Measurements from ENCODE around the gene ZDHHC4. TPM values are rescaled to one million over a fixed set of nuclear protein-coding genes. Genes with fewer than 3 reads are reported as not detected.
"Not testable (repeated sequence)": the region's sequence is repeated elsewhere in the genome, so short reads cannot be mapped to it uniquely, and the experiment has no call there.

Gene ZDHHC4
- total RNA-seq, 1 donor from 2014 or later: 86.5 TPM

DNA sequence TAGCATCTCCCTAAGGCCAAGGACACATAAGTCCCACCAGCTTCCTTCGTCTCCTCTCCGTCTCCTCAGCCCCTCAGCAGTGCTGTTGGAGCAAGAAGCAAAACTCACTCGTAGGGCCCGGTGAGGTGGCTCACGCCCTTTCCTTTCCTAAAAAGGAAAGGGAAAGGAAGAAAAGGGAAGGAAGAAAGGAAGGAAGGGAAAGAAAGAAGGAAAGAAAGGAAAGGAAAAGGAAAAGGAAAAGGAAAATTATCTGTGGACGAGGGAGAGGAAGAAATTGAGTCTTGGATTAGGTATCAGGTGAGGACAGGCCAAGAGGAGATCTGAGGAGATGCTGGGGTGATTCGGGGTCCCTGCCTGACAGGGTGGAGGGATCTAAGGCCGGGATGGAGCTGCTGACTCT, 56.8 kb downstream of the ZDHHC4 start:
- H3K36me3 Mint-ChIP-seq (ENCODE audit: insufficient read depth): no peaks in the 10 kb centered on the region
- H3K4me1 Mint-ChIP-seq (ENCODE audit: low read depth): peaks cover 10% of the 10 kb centered on the region
- no peak for DNase-seq (ENCODE audit: low spot score, unreplicated experiment)
- no peaks in the 10 kb centered on the region for H3K27me3 Mint-ChIP-seq
- H3K9me3 Mint-ChIP-seq (ENCODE audit: low read depth): no peaks in the 10 kb centered on the region
- peak overlapping the region; percentile 42 for H3K4me3 Mint-ChIP-seq (ENCODE audit: low read depth)
- no peak for TF ChIP-seq CTCF (IDR thresholded peaks at IDR 0.05; ENCODE audit: unreplicated experiment)
- peak overlapping the region; percentile 1 for H3K27ac Mint-ChIP-seq

GRCh38 chr7:6634971-6635370, 57.7 kb downstream of the ZDHHC4 start:
- H3K4me1 Mint-ChIP-seq (ENCODE audit: low read depth): peaks cover 11% of the 10 kb centered on the region
- not testable (repeated sequence) for DNase-seq (ENCODE audit: low spot score, unreplicated experiment); H3K36me3 Mint-ChIP-seq (ENCODE audit: insufficient read depth); H3K27ac Mint-ChIP-seq; H3K27me3 Mint-ChIP-seq; H3K9me3 Mint-ChIP-seq (ENCODE audit: low read depth)
- H3K4me3 Mint-ChIP-seq (ENCODE audit: low read depth): peak overlapping the region; percentile 80

GRCh38 chr7:6636741-6637543, 59.7 kb downstream of the ZDHHC4 start, which contains the start of gene ZNF316:
Gene ZNF316, plus strand, starts transcription at chr7:6637318. Its CDS starts 5,092 bp downstream, at chr7:6642410.
- Mint-ChIP-seq H3K27me3 (no peaks in the 10 kb centered on the region), H3K4me3 (ENCODE audit: low read depth) (peak within 1 kb of the TSS; percentile 80), H3K9me3 (ENCODE audit: low read depth) (no peaks in the 10 kb centered on the region), H3K36me3 (ENCODE audit: insufficient read depth) (peaks cover 10% of the 10 kb centered on the region), H3K4me1 (ENCODE audit: low read depth) (peaks cover 12% of the 10 kb centered on the region), H3K27ac (peak within 1 kb of the TSS; percentile 89)
- TF ChIP-seq CTCF (IDR thresholded peaks at IDR 0.05; ENCODE audit: unreplicated experiment): no peak
- peak; percentile 37 for DNase-seq (ENCODE audit: low spot score, unreplicated experiment)

DNA sequence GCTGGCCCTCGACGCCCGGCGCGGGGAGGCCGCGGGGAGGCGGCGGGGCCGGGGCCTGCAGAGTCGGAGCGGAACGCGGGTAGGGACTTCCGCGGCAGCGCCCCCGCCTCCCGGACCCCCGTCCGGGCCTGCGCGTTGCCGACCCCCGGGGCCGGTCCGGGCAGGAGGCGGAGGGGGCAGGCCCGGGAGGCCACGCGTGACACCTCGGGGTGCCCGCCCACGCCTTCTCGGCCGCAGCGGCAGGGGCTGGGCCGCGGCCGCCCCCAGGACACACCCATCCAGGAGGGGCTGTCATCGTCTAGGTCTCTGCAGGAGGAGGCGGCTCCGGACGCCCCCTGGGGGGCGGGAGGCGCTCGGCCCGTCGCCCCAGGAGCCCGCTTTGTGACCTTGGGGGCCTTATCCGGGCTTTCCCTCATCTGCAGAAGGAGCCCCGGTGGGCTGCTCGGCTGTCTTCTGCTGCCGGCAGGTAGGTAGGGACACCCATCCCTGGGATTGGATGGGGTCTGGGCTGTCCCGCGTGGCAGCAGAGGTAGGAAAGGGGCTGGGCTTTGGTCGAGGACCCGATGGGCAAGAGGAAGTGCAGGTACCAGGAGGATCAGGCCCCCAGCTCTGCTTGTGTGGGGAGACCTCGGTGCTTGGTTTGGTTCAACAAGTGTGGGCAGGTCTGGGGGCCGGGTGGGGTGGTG, 60.4 kb downstream of the ZDHHC4 start:
- peaks cover 12% of the 10 kb centered on the region for H3K4me1 Mint-ChIP-seq (ENCODE audit: low read depth)
- DNase-seq (ENCODE audit: low spot score, unreplicated experiment): peak; percentile 50

More for the DNA sequence above, 60.4 kb downstream of the ZDHHC4 start:
- H3K36me3 Mint-ChIP-seq (ENCODE audit: insufficient read depth): peaks cover 10% of the 10 kb centered on the region
- H3K27ac Mint-ChIP-seq: peak overlapping the region; percentile 89
- peak; percentile 65 for TF ChIP-seq CTCF (IDR thresholded peaks at IDR 0.05; ENCODE audit: unreplicated experiment)
- H3K9me3 Mint-ChIP-seq (ENCODE audit: low read depth): no peaks in the 10 kb centered on the region
- H3K4me3 Mint-ChIP-seq (ENCODE audit: low read depth): peak overlapping the region; percentile 80
- no peaks in the 10 kb centered on the region for H3K27me3 Mint-ChIP-seq

Other genes starting within 250 kb of the ZDHHC4 start
- 17.3 and 18.0 TPM in 2 replicates for gene FAM220A, start 228.5 kb upstream of the ZDHHC4 start, total RNA-seq
- gene RAC1, start 202.9 kb upstream of the ZDHHC4 start, total RNA-seq: 203 and 210 TPM in 2 replicates
- gene DAGLB, start 129.5 kb upstream of the ZDHHC4 start, total RNA-seq: 30.3 and 31.2 TPM in 2 replicates
- 76.5 and 86.4 TPM in 2 replicates for gene KDELR2, start 93.3 kb upstream of the ZDHHC4 start, total RNA-seq
- 2.0 and 2.5 TPM in 2 replicates for gene GRID2IP, start 26.0 kb upstream of the ZDHHC4 start, total RNA-seq
- 48.6 and 57.1 TPM in 2 replicates for gene INTS15, start 12.6 kb downstream of the ZDHHC4 start, total RNA-seq
- 13.7 and 14.3 TPM in 2 replicates for gene ZNF853, start 38.2 kb downstream of the ZDHHC4 start, total RNA-seq
- 59.6 and 59.7 TPM in 2 replicates for gene ZNF316, start 59.9 kb downstream of the ZDHHC4 start, total RNA-seq
- 25.7 and 28.8 TPM in 2 replicates for gene ZNF12, start 129.5 kb downstream of the ZDHHC4 start, total RNA-seq
- 2.8 and 3.6 TPM in 2 replicates for gene RSPH10B2, start 176.6 kb downstream of the ZDHHC4 start, total RNA-seq
- 71.5 and 83.6 TPM in 2 replicates for gene CCZ1B, start 248.8 kb downstream of the ZDHHC4 start, total RNA-seq